GM12875 (cell line): Measurements from ENCODE around the gene HSPH1.

ENCODE experiments used
- H3K4me3 ChIP-seq: one replicate; pipeline ENCODE4 v1.5.1; 2011; ENCODE audit warnings: low read depth, low read length, control low read depth
- CTCF ChIP-seq: IDR thresholded peaks from 2 replicates; pipeline ENCODE4 v1.5.1; 2011; ENCODE audit warnings: low read depth, mild to moderate bottlenecking, control low read depth, inconsistent platforms, low read length, moderate library complexity, borderline replicate concordance; ENCODE audit not compliant: insufficient read depth

The HSPH1 gene

GRCh38 chr13:31096654-31097302 is 64.9 kb downstream of the HSPH1 start:
- no peak overlapping the region for H3K4me3 ChIP-seq
- TF ChIP-seq CTCF, result no peak

GRCh38 chr13:31094331-31095015 is 67.2 kb downstream of the HSPH1 start:
- no peak for TF ChIP-seq CTCF
- no peak overlapping the region for H3K4me3 ChIP-seq

GRCh38 chr13:31093145-31093885 is 68.4 kb downstream of the HSPH1 start:
- H3K4me3 ChIP-seq, result no peak overlapping the region
- no peak for TF ChIP-seq CTCF

- no peak for TF ChIP-seq CTCF
These were observed 69.1 kb downstream of the HSPH1 start for GRCh38 chr13:31092646-31093045.

GRCh38 chr13:31090961-31091624 is 70.6 kb downstream of the HSPH1 start:
- no peak for TF ChIP-seq CTCF
- no peak overlapping the region for H3K4me3 ChIP-seq

More at GRCh38 chr13:31092646-31093045, 69.1 kb downstream of the HSPH1 start:
- H3K4me3 ChIP-seq, result no peak overlapping the region

GRCh38 chr13:31090096-31090495 is 71.6 kb downstream of the HSPH1 start:
- TF ChIP-seq CTCF, result no peak
- H3K4me3 ChIP-seq, result no peak overlapping the region
